GM21381 (cell line): ENCODE data around the gene PROSER3.

Source experiments
- ATAC-seq: cut with Tn5 transposase; IDR thresholded peaks from one replicate; pipeline ENCODE4 v1.9.1; 2021; ENCODE audit warnings: mild to moderate bottlenecking, moderate library complexity; ENCODE audit not compliant: unreplicated experiment

The PROSER3 gene

GRCh38 chr19:35738021-35738886 lies 19.7 kb upstream of the PROSER3 start:
- no peak for ATAC-seq

GRCh38 chr19:35738887-35739229 lies 19.1 kb upstream of the PROSER3 start:
- ATAC-seq: no peak

GRCh38 chr19:35739275-35740107 lies 18.5 kb upstream of the PROSER3 start:
- no peak for ATAC-seq

GRCh38 chr19:35740108-35740422 lies 17.9 kb upstream of the PROSER3 start:
- ATAC-seq: peak; percentile 11

- peak; percentile 50 for ATAC-seq
Measured at GRCh38 chr19:35740423-35741202, 17.4 kb upstream of the PROSER3 start.

GRCh38 chr19:35741203-35741515 lies 16.8 kb upstream of the PROSER3 start:
- ATAC-seq: no peak

GRCh38 chr19:35742121-35742724 lies 15.8 kb upstream of the PROSER3 start, which contains the start of gene IGFLR1:
Gene IGFLR1 (minus strand): TSS chr19:35742452. CDS start chr19:35741180, 1,272 bp downstream.
- no peak for ATAC-seq

- ATAC-seq: no peak
Measured at GRCh38 chr19:35743640-35744429, 14.1 kb upstream of the PROSER3 start.

- peak; percentile 25 for ATAC-seq
Measured at GRCh38 chr19:35744430-35745327, 13.3 kb upstream of the PROSER3 start.

- ATAC-seq: peak; percentile 40
Measured at GRCh38 chr19:35745328-35746086, 12.5 kb upstream of the PROSER3 start, which contains the start of the genes PSENEN and U2AF1L4. Gene PSENEN (plus strand): TSS chr19:35745651. CDS start chr19:35745931, 280 bp downstream. Gene U2AF1L4 (minus strand): TSS chr19:35745418. CDS start chr19:35745391, 27 bp downstream.

GRCh38 chr19:35746087-35746462 lies 11.9 kb upstream of the PROSER3 start:
- no peak for ATAC-seq

- ATAC-seq: no peak
Measured at GRCh38 chr19:35746531-35746930, 11.4 kb upstream of the PROSER3 start.

- peak; percentile 57 for ATAC-seq
Measured at GRCh38 chr19:35748106-35749020, 9.6 kb upstream of the PROSER3 start, which contains the start of gene LIN37. Gene LIN37 (plus strand): TSS chr19:35748576. CDS start chr19:35748725, 149 bp downstream.

- no peak for ATAC-seq
Measured at GRCh38 chr19:35750167-35750566, 7.8 kb upstream of the PROSER3 start.

- no peak for ATAC-seq
Measured at GRCh38 chr19:35751839-35752745, 5.9 kb upstream of the PROSER3 start.

GRCh38 chr19:35752746-35753350 lies 5.1 kb upstream of the PROSER3 start:
- no peak for ATAC-seq
